ENCODE measurements around the gene RAB5A. TPM values are rescaled to one million over a fixed set of nuclear protein-coding genes. Genes with fewer than 3 reads are reported as not detected.

Gene RAB5A
- total RNA-seq, 2 donors from 2014 or later = 74.2 to 74.9 TPM

DNA sequence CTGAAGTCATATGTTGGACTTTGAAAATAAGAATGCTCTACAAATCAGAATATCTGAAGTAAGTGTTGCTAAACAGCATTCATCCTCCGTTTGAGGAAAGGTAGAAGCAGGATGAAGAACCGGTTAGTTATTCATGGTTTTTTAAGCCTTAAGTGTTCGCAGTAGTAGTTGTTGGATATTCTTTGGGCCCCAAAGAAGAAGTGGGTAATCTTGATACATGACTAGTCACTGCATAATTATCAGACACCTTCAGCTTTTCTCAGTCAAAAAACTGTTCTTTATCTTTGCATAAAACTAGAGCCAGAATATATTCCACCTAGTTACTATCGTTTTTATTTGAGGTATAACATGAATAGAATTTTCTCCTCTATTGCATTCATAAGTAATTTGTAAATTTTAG lies 13.8 kb downstream of the RAB5A start:
- Histone ChIP-seq H3K36me3 (ENCODE audit: control insufficient read depth, insufficient read depth, low read length) (peaks cover 56% of the 10 kb centered on the region), H3K4me1 (ENCODE audit: control insufficient read depth, insufficient read depth, low read length) (no peaks in the 10 kb centered on the region), H3K9ac (ENCODE audit: extremely low read depth, low read length, poor library complexity, severe bottlenecking) (no peak overlapping the region), H3K27me3 (ENCODE audit: control insufficient read depth, insufficient read depth, low read length, poor library complexity, severe bottlenecking) (no peaks in the 10 kb centered on the region), H3K9me3 (ENCODE audit: control insufficient read depth, low read length) (no peaks in the 10 kb centered on the region), H3K27ac (ENCODE audit: low read depth, low read length) (no peak overlapping the region), H3K4me3 (ENCODE audit: low read length) (no peak overlapping the region)
- WGBS, 2 experiments (ENCODE audit: insufficient coverage in 1 of 2, insufficient read length in 1 of 2) = 90 to 95% methylated on average over 3 of the region's 4 CpGs
- Mint-ChIP-seq H3K4me1 (no peaks in the 10 kb centered on the region), H3K9me3 (peaks cover 2% of the 10 kb centered on the region), H3K4me3 (no peak overlapping the region), H3K27me3 (ENCODE audit: insufficient read depth) (no peaks in the 10 kb centered on the region), H3K36me3 (ENCODE audit: low read depth) (peaks cover 43% of the 10 kb centered on the region), H3K27ac (no peak overlapping the region)
- TF ChIP-seq, protein P1, sequence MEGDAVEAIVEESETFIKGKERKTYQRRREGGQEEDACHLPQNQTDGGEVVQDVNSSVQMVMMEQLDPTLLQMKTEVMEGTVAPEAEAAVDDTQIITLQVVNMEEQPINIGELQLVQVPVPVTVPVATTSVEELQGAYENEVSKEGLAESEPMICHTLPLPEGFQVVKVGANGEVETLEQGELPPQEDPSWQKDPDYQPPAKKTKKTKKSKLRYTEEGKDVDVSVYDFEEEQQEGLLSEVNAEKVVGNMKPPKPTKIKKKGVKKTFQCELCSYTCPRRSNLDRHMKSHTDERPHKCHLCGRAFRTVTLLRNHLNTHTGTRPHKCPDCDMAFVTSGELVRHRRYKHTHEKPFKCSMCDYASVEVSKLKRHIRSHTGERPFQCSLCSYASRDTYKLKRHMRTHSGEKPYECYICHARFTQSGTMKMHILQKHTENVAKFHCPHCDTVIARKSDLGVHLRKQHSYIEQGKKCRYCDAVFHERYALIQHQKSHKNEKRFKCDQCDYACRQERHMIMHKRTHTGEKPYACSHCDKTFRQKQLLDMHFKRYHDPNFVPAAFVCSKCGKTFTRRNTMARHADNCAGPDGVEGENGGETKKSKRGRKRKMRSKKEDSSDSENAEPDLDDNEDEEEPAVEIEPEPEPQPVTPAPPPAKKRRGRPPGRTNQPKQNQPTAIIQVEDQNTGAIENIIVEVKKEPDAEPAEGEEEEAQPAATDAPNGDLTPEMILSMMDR (conservative IDR thresholded peaks at IDR 0.05) = no peak
- DNase-seq = no peak

DNA sequence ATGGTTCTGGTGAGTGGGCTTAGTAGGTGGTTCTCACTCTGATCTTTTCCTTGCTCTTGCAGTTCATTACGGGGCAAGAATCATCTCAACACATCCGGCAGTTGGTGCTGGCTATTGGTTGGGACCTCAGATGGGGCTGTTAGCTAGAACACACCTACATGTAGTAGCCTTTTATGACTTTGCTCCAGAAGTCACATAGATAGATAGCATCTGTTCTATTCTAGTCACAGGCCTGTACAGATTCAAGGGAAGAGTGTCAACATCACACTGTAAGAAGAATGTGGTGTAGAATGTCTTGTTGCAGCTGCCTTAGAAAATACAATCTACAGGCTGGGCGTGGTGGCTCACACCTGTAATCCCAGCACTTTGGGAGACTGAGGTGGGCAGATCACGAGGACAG lies 15.1 kb downstream of the RAB5A start:
- H3K4me3 ChIP-seq (ENCODE audit: low read length) = no peak overlapping the region
- Mint-ChIP-seq H3K27ac (no peak overlapping the region), H3K36me3 (ENCODE audit: low read depth) (peaks cover 42% of the 10 kb centered on the region), H3K9me3 (peaks cover 2% of the 10 kb centered on the region), H3K27me3 (ENCODE audit: insufficient read depth) (no peaks in the 10 kb centered on the region), H3K4me1 (no peaks in the 10 kb centered on the region), H3K4me3 (no peak overlapping the region)
- TF ChIP-seq, protein P1 (conservative IDR thresholded peaks at IDR 0.05) = no peak
- H3K9ac ChIP-seq (ENCODE audit: extremely low read depth, low read length, poor library complexity, severe bottlenecking) = no peak overlapping the region
- DNase-seq = no peak
- H3K4me1 ChIP-seq (ENCODE audit: control insufficient read depth, insufficient read depth, low read length) = no peaks in the 10 kb centered on the region
- H3K9me3 ChIP-seq (ENCODE audit: control insufficient read depth, low read length) = no peaks in the 10 kb centered on the region
- WGBS, 2 experiments (ENCODE audit: insufficient coverage in 1 of 2, insufficient read length in 1 of 2) = 93 to 99% methylated on average over 2 to 4 of the region's 4 CpGs
- H3K36me3 ChIP-seq (ENCODE audit: control insufficient read depth, insufficient read depth, low read length) = peaks cover 54% of the 10 kb centered on the region
- H3K27ac ChIP-seq (ENCODE audit: low read depth, low read length) = no peak overlapping the region
- no peaks in the 10 kb centered on the region for H3K27me3 ChIP-seq (ENCODE audit: control insufficient read depth, insufficient read depth, low read length, poor library complexity, severe bottlenecking)

DNA sequence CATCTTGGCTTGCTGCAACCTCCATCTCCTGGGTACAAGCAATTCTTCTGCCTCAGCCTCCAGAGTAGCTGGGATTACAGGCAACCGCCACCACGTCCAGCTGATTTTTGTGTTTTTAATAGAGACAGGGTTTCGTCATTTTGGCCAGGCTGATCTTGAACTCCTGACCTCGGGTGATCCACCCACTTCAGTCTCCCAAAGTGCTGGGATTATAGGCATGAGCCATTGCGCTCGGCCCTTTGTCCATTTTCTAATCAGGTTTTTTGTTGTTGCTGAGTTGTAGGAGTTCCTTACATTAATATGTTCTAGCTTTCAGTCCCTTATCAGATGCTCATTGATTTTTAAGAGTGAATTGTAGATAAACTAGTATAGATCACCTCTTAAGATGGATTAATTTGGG lies 20.3 kb downstream of the RAB5A start:
- no peak overlapping the region for H3K4me3 ChIP-seq (ENCODE audit: low read length)
- no peaks in the 10 kb centered on the region for H3K27me3 ChIP-seq (ENCODE audit: control insufficient read depth, insufficient read depth, low read length, poor library complexity, severe bottlenecking)
- Mint-ChIP-seq H3K9me3 (no peaks in the 10 kb centered on the region), H3K36me3 (ENCODE audit: low read depth) (peaks cover 21% of the 10 kb centered on the region), H3K27ac (peak overlapping the region; percentile 40), H3K4me3 (no peak overlapping the region), H3K4me1 (peaks cover 6% of the 10 kb centered on the region), H3K27me3 (ENCODE audit: insufficient read depth) (no peaks in the 10 kb centered on the region)
- no peaks in the 10 kb centered on the region for H3K4me1 ChIP-seq (ENCODE audit: control insufficient read depth, insufficient read depth, low read length)
- no peak overlapping the region for H3K9ac ChIP-seq (ENCODE audit: extremely low read depth, low read length, poor library complexity, severe bottlenecking)
- no peak overlapping the region for H3K27ac ChIP-seq (ENCODE audit: low read depth, low read length)
- TF ChIP-seq, protein P1 (conservative IDR thresholded peaks at IDR 0.05) = no peak
- H3K9me3 ChIP-seq (ENCODE audit: control insufficient read depth, low read length) = no peaks in the 10 kb centered on the region
- peaks cover 25% of the 10 kb centered on the region for H3K36me3 ChIP-seq (ENCODE audit: control insufficient read depth, insufficient read depth, low read length)
- WGBS, 2 experiments (ENCODE audit: insufficient coverage in 1 of 2, insufficient read length in 1 of 2) = 94 to 96% methylated on average over 4 to 6 of the region's 6 CpGs
- no peak for DNase-seq
